ENCODE results near the gene KIAA2012. TPM values are rescaled to one million over a fixed set of nuclear protein-coding genes. Genes with fewer than 3 reads are reported as not detected.

KIAA2012 gene
- total RNA-seq, 2 experiments from 2014 or later = not detected

DNA sequence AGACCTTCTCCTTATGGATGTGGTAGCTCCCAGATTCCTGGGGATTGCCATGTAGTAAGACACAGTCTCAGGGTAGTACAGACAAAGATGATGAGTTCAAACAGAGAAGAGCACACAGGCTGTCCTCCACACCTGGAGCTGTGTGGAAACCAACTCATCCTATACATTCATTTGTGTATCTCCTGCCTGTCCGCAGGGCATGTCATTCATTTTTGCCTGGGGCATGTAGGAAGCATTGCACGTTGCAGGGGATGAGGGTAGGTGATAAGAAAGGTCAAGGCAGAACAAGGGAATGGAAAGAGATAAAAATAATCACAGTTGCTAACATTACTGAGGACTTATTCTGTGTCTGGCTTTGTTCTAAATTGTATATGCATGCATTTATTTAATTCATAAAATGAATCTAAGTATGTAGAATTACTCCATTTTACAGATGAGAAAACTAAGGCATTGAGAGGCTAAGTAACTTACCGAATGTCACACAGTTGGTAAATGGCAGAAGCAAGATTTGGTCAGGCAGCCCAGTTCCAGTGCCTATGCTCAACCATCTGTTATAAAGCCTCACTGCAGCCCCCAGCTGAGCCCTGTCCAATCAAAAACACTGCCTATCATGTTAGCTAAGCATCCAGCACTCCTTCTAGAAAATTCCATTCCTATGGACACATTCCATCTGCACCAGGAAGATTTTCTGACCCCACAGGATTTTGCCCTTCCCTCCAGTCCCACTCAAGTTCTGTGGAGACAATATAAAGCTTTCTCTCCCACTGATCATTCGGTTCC is 84.3 kb downstream of the KIAA2012 start:
- no peak overlapping the region for H3K27ac Mint-ChIP-seq
- no peak for DNase-seq
- peaks cover 22% of the 10 kb centered on the region for H3K27me3 Mint-ChIP-seq
- no peaks in the 10 kb centered on the region for H3K36me3 Mint-ChIP-seq
- H3K9me3 Mint-ChIP-seq = no peaks in the 10 kb centered on the region
- no peak overlapping the region for H3K4me3 Mint-ChIP-seq
- H3K4me1 Mint-ChIP-seq = peaks cover 3% of the 10 kb centered on the region

DNA sequence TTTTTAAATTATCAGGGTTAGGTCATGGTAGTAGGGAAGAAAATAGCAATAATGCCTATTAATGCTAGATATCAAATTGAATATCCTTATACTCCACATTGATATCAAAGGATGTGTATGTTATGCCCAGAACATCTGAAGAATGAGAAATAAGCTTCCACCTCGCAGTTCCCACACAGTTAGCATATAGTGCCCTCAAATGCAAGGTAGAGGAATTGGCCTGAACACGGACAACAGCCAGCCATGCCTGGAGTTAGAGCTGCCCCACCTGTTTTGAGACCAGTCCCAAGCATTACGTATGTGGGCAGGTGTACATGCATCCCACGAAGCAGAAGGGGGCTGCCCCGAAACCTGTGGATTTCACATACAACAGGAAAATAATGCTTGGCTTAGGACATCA is 85.7 kb downstream of the KIAA2012 start:
- H3K4me1 Mint-ChIP-seq = peaks cover 3% of the 10 kb centered on the region
- H3K4me3 Mint-ChIP-seq = no peak overlapping the region
- no peak overlapping the region for H3K27ac Mint-ChIP-seq
- no peaks in the 10 kb centered on the region for H3K9me3 Mint-ChIP-seq
- no peaks in the 10 kb centered on the region for H3K36me3 Mint-ChIP-seq
- DNase-seq = no peak
- H3K27me3 Mint-ChIP-seq = peaks cover 18% of the 10 kb centered on the region

DNA sequence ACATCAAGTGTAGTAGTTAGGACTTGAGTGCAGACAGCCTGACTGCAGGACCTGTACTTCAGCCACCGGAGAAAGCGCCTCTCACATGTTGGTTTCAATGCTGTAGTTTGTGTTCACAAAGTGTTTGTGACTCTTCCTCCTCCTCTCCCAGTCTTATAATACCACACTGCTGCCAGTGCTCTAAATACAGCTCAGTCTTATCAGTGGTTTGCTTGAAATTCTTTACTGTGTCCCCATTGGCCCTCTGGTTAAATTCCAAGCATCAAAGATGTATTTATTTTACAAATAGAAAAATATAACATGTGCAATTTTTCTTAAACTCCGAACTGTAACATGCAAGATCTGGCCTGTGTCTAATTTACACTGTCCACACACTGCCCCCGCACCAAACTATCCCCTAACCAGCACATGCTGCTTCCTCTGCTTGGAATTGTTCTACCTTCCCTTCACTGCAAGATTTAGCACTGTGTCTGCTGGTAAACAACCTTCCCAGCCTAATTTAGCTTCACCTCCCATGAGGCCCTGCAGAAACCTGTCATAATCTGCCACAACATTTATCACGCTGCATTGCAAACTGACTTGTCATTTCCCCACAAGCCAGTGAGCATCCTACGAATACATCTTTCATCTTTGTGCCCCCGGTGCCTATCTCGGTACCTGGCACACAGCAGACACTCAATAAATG is 88.2 kb downstream of the KIAA2012 start:
- no peak overlapping the region for H3K27ac Mint-ChIP-seq
- H3K36me3 Mint-ChIP-seq = no peaks in the 10 kb centered on the region
- peaks cover under 1% of the 10 kb centered on the region for H3K27me3 Mint-ChIP-seq
- H3K4me3 Mint-ChIP-seq = no peak overlapping the region
- peaks cover 3% of the 10 kb centered on the region for H3K4me1 Mint-ChIP-seq
- no peaks in the 10 kb centered on the region for H3K9me3 Mint-ChIP-seq
- no peak for DNase-seq

DNA sequence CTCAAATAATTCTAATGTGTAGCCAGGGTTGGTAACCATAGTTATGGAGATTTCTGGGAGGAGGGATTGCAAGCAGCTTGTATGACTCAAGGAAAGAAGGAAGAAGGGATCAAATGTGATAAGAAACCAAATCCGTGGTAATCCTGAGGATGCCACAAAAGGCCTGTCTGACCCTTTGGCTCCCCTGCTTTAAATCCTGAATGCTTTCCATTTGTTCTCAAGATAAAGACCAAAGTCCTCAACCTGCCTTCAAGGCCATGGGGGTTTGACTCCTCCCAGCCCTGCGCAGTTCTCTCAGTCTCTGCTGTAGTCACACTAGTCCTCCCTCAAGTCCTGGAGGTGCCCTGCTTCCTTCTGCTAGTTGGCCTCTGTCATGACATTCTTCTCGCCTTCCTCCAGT is 91.4 kb downstream of the KIAA2012 start:
- H3K4me1 Mint-ChIP-seq = peaks cover 9% of the 10 kb centered on the region
- no peak for DNase-seq
- H3K27ac Mint-ChIP-seq = no peak overlapping the region
- H3K9me3 Mint-ChIP-seq = no peaks in the 10 kb centered on the region
- no peaks in the 10 kb centered on the region for H3K27me3 Mint-ChIP-seq
- H3K4me3 Mint-ChIP-seq = no peak overlapping the region
- H3K36me3 Mint-ChIP-seq = no peaks in the 10 kb centered on the region

DNA sequence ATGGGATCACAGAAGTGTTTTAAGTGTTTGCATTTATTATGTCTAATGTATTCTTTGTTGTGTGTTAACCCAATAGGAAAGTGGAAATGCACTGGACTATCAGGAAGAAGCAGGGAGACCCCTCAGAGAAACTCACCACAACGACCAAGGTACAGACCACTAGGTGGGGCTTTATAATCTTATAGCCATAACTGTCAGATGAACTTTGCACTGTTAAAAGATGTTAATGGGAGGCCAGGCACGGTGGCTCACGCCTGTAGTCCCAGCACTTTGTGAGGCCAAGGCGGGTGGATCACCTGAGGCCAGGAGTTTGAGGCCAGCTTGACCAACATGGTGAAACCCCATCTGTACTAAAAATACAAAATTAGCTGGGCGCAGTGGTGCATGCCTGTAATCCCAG is 92.2 kb downstream of the KIAA2012 start:
- H3K4me1 Mint-ChIP-seq = peaks cover 9% of the 10 kb centered on the region
- H3K27ac Mint-ChIP-seq = no peak overlapping the region
- no peak overlapping the region for H3K4me3 Mint-ChIP-seq
- H3K36me3 Mint-ChIP-seq = no peaks in the 10 kb centered on the region
- DNase-seq = no peak
- peaks cover 7% of the 10 kb centered on the region for H3K27me3 Mint-ChIP-seq
- H3K9me3 Mint-ChIP-seq = no peaks in the 10 kb centered on the region

DNA sequence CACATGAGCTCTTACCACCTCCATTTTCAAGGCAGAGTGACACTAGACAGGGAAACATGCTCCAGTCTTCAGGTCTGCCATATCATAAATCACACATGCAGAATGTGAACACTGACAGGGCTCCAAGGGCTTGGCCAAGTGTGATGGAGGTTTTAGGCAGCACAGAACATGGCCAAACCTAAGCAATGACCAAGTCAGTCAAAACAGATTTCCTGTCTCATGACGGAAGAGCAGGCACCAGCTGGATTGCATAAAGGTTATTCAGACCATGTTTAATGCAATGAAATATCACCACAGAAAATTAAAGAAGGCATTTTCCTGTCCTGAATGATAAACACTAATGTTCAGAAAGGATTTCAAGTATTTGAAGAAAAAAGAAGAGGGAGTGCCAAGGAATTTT is 92.9 kb downstream of the KIAA2012 start:
- no peak for DNase-seq
- Mint-ChIP-seq H3K36me3 (no peaks in the 10 kb centered on the region), H3K27ac (no peak overlapping the region), H3K4me3 (no peak overlapping the region), H3K27me3 (peaks cover 14% of the 10 kb centered on the region), H3K4me1 (peaks cover 8% of the 10 kb centered on the region), H3K9me3 (no peaks in the 10 kb centered on the region)

DNA sequence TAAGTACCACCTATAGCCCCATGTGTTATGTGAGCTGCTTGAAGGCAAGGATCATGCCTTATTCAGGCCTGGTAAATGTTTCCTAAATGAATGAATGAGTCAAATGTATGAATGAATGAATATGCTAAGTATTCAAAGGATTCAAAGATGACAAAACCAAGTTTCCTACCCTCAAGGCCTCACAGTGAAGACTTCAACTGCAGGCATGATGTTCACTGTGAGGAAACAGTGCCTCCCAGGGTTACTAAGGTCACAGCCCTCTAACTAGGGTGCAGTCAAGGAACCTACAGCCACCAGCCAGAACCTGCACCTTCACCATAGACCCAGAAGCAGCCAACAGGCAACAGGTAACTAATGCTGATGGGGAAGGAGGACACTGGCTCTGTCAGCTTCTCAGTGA is 96.1 kb downstream of the KIAA2012 start:
- Mint-ChIP-seq H3K27me3 (peaks cover 20% of the 10 kb centered on the region), H3K9me3 (no peaks in the 10 kb centered on the region), H3K27ac (no peak overlapping the region), H3K4me1 (peaks cover 28% of the 10 kb centered on the region), H3K4me3 (no peak overlapping the region), H3K36me3 (no peaks in the 10 kb centered on the region)
- no peak for DNase-seq

DNA sequence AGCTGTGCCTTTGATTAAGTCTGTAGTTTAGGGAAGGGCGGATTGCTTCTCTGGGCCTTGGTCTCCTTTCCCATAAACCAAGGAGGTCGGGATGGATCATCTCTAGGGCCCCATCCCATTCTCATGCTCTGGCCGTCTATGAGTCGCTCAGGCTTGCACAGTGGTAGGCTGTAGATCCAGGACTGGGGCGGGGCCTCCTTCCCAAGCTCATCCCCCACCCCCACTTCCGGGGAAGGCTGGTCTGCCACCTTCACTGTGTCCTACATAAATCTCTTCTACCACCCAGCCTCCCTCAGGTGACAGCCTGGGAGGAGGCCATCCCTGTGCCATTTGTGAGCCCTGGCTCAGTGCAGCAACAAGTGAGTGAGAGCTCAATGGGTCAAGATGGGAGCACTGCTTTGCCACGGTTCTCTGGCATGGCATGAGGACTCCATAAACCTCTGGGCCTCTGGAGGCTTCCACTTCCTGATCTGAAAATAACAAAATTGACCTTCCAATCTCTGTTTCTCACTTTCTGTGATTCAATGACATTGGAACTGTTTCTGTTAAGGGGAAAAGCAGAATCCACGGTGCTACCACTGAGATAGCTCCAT is 96.9 kb downstream of the KIAA2012 start:
- peaks cover 20% of the 10 kb centered on the region for H3K27me3 Mint-ChIP-seq
- H3K4me3 Mint-ChIP-seq = no peak overlapping the region
- DNase-seq = no peak
- no peaks in the 10 kb centered on the region for H3K9me3 Mint-ChIP-seq
- H3K27ac Mint-ChIP-seq = no peak overlapping the region
- peaks cover 29% of the 10 kb centered on the region for H3K4me1 Mint-ChIP-seq
- H3K36me3 Mint-ChIP-seq = no peaks in the 10 kb centered on the region

DNA sequence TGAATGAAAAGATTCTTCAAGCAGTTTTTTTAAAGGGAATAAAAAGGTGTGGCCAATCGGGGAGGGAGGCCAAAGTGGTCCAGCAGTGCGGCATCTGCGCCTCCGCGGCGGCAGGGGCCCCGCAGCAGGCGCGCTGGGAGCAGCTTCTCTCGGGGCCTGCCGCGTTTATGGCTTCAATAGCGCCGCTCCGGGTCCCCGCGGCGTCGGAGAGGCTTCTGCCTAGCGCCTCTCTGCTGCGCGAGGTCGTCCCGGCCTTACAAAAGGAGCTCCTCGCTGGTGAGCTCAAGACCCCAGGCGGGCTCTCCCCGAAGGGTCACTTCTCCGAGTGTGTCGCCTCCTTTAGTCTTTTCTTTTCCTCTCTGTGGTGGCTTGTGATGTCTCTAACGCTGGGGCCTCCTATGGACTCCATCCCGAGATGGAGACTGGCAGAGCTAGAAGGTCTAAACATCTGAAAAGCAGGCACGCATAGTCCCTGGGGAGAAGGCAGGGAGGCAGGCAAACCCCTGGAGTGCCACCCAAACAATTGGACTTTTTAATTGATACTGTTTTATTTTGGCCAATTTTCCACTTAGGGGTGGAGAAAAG is 98.3 kb downstream of the KIAA2012 start:
- DNase-seq = peak; percentile 30
- no peaks in the 10 kb centered on the region for H3K36me3 Mint-ChIP-seq

DNA sequence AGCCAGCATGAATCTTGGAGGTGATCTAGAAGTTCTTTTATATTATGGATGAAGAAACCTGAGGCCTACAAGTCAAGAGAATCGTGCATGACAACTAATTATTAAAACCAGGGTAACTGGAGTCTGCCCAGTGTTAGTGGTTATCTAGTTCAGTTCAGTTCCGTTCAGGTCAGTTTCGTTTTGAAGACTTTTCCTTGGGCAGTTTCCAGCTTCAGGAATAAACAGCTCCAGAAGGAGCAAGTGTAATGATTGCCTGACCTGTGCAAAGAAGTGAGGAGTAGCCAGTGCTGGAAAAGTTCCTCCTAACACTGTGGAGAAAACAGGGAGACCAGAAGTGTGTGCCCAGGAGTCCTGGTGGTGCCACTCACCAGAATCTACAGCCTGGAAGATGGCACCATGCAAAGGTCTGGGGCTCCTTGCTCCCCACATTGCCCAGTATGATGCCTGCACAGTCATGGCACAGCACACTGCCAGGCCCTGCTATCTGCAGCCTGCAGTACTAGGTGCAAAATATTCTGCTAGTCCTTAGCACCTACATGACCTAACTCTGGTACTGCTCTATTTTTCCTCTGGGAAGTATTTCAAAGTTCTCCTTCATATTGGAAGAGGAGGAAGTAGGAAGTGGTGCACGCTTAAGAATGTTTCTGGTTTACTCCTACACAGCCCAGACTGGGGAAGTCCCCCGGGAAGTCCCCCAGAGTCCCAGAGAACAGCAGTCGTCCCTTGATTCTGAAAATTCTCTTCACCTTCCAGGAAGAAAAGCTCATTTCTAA is 99.6 kb downstream of the KIAA2012 start:
- Mint-ChIP-seq H3K27me3 (peaks cover 20% of the 10 kb centered on the region), H3K4me3 (peak overlapping the region; percentile 11), H3K4me1 (peaks cover 33% of the 10 kb centered on the region), H3K27ac (peak overlapping the region; percentile 66), H3K9me3 (no peaks in the 10 kb centered on the region), H3K36me3 (no peaks in the 10 kb centered on the region)
- DNase-seq = peak; percentile 57

More for the DNA sequence above, 98.3 kb downstream of the KIAA2012 start:
- Mint-ChIP-seq H3K27ac (no peak overlapping the region), H3K4me1 (peaks cover 33% of the 10 kb centered on the region), H3K4me3 (peak overlapping the region; percentile 39), H3K27me3 (peaks cover 20% of the 10 kb centered on the region), H3K9me3 (no peaks in the 10 kb centered on the region)

DNA sequence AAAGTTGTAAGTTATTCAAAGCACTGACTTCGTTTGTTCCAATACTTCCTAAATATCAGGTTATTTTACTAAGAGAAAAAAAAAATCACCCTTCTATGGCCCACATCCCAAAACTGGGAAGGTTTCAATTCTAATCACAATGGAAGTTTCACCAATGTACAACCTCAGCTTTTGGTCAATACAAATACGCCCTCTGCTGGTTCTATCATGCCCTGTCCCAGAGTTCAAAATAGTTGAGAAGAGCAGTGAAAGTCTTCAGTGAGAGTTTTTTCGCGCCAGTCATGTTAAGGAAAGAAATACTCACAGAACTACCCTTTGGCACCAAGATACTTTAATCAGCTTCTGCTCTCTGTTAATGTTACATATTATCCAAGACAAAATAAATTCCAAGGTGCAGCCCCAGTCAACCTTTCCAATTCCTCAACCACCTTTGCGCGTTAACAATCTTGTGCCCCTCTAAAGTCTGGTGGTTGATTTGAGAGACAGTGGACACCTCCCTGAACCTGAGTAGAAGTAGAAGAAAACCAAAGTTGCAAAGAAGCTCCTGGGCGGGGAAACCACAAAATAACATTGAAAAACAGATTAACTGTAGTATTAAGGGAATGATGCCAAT is 105.4 kb downstream of the KIAA2012 start:
- Mint-ChIP-seq H3K36me3 (no peaks in the 10 kb centered on the region), H3K4me1 (peaks cover 12% of the 10 kb centered on the region), H3K9me3 (no peaks in the 10 kb centered on the region), H3K27me3 (peaks cover 15% of the 10 kb centered on the region), H3K27ac (no peak overlapping the region), H3K4me3 (no peak overlapping the region)
- peak; percentile 36 for DNase-seq

DNA sequence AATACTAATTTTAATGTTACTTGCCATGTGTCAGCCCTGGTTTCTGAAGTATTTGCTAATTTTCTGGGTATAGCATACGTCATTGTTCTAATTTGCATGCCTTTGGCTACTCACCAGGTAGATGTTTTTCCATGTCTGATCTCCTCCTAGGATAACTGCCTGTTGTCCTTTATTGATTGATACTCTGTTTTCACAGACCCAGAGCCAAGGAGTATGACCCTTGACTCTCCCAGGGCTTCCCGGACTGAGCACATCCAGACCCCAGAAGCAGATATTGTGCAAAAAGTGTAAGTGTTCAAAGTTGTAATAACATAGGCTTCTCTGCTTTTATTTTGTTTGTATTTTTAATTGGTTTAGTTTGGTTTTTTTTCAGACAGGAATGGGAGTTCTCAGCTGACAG is 111.5 kb downstream of the KIAA2012 start:
- DNase-seq = no peak
- Mint-ChIP-seq H3K4me1 (no peaks in the 10 kb centered on the region), H3K27ac (no peak overlapping the region), H3K9me3 (no peaks in the 10 kb centered on the region), H3K27me3 (peaks cover 31% of the 10 kb centered on the region), H3K4me3 (no peak overlapping the region), H3K36me3 (no peaks in the 10 kb centered on the region)

DNA sequence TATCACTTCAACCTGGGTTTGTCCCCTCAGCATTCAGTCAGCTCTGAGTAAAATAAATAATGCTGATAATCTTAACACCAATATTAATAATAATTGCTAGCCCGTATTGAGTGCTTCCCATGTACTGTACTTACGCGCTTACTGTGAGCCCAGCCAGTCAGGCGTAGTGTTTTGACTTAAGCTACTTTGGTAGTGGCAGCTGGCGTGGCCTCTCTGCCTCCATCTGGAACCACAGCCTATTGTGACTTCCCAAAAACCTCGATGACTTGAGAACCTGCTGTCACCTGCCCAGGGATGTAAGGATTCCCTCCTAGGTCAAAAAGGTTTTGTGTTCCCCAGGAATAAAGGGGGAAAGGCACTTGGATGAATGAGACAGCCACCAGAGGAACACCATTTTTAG is 112.1 kb downstream of the KIAA2012 start:
- Mint-ChIP-seq H3K36me3 (no peaks in the 10 kb centered on the region), H3K27ac (no peak overlapping the region), H3K9me3 (no peaks in the 10 kb centered on the region), H3K27me3 (peaks cover 31% of the 10 kb centered on the region), H3K4me1 (no peaks in the 10 kb centered on the region), H3K4me3 (no peak overlapping the region)
- no peak for DNase-seq

DNA sequence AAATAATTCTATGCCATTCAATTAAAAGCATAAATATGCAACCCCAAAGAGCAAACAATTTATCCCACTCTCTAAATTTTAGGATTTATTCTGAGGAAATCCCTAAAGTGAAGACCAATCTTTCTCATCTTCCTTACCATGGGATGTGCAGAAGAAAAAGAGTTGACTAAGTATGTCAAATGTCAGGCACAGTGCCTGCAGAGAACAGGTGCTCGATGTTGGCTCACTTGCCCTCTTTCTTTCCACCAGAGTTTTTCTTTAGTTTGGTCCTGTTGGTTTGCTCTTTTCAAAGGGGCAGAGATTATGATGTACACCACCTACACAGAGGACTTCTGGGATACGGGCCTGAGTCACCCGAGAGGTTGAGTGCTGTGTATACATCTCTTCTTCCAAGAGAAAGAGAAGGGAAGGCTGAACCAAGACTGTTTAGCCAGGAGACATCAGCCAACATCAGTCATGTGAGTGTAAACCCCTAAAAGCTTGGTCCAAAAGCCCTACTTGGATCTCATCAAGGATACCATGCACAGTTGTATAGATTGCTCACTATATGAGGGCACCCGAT is 113.7 kb downstream of the KIAA2012 start:
- Mint-ChIP-seq H3K4me3 (no peak overlapping the region), H3K36me3 (no peaks in the 10 kb centered on the region), H3K27ac (no peak overlapping the region), H3K9me3 (no peaks in the 10 kb centered on the region), H3K27me3 (peaks cover 31% of the 10 kb centered on the region), H3K4me1 (no peaks in the 10 kb centered on the region)
- no peak for DNase-seq

Data from activated naive CD8-positive, alpha-beta T cell treated with anti-CD3 and anti-CD28 coated beads for 36 hours (primary cell).